Measurements from ENCODE around the gene CTNNA1. TPM values are rescaled to one million over a fixed set of nuclear protein-coding genes. Genes with fewer than 3 reads are reported as not detected.

CTNNA1 gene
- total RNA-seq, 4 donors from 2014 or later, result 239 to 305 (median 277) TPM

- TF ChIP-seq, protein P1, sequence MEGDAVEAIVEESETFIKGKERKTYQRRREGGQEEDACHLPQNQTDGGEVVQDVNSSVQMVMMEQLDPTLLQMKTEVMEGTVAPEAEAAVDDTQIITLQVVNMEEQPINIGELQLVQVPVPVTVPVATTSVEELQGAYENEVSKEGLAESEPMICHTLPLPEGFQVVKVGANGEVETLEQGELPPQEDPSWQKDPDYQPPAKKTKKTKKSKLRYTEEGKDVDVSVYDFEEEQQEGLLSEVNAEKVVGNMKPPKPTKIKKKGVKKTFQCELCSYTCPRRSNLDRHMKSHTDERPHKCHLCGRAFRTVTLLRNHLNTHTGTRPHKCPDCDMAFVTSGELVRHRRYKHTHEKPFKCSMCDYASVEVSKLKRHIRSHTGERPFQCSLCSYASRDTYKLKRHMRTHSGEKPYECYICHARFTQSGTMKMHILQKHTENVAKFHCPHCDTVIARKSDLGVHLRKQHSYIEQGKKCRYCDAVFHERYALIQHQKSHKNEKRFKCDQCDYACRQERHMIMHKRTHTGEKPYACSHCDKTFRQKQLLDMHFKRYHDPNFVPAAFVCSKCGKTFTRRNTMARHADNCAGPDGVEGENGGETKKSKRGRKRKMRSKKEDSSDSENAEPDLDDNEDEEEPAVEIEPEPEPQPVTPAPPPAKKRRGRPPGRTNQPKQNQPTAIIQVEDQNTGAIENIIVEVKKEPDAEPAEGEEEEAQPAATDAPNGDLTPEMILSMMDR (IDR thresholded peaks at IDR 0.05; ENCODE audit: low read depth), result no peak
Observed at GRCh38 chr5:138841531-138841930, 88.3 kb downstream of the CTNNA1 start.

- TF ChIP-seq, protein P1 (IDR thresholded peaks at IDR 0.05; ENCODE audit: low read depth), result no peak
Observed at GRCh38 chr5:138843316-138844124, 90.3 kb downstream of the CTNNA1 start.

DNA sequence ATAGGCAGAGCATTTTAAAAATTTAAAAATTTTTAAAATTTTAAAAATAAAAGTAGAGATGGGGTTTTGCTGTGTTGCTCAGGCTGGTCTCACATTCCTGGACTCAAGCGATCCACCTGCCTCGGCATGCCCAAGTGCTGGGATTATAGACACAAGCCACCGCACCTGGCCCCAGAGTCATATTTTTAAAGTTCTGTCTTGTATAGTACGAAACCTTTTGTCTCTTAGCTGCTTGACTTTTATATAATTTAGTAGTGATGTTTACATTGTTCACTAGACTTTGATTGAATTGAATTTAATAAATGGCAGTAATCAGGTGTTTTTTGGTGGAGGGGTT is 90.9 kb downstream of the CTNNA1 start:
- TF ChIP-seq, protein P1 (IDR thresholded peaks at IDR 0.05; ENCODE audit: low read depth), result no peak

DNA sequence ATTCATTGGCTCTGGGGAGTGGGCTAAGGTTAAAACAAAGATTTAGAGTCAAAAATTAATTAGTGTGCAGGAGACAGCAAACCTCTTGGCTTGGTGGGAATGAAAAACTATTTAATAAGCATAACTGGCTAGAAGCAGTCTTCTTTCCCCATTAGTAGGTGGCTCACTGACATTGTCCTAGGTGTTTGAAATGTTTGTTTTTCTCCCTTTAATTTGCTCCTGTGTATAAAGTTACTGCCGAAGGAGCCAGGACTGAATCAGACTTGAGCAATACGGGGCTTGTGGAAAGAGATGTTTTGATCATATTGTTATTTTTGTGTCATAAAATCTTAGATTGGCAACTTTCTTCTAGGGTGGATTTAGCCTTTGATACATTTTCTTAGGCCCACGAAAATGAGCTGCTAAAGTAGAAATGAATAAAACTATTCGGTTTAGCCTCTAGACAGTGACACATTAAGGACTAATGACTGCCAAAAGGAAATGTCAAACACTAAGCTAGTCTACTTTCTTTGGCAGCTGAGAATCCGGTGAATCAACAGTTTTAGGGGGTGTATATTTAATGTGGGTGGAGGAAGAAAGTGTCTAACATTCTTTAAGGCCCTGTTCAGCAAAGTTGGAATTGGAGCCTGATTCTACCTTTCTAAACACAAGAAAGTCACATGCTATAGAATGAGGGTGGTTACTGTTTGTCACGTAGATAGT is 91.7 kb downstream of the CTNNA1 start:
- TF ChIP-seq, protein P1 (IDR thresholded peaks at IDR 0.05; ENCODE audit: low read depth), result no peak

GRCh38 chr5:138849439-138849838 is 96.2 kb downstream of the CTNNA1 start:
- TF ChIP-seq, protein P1 (IDR thresholded peaks at IDR 0.05; ENCODE audit: low read depth), result no peak

DNA sequence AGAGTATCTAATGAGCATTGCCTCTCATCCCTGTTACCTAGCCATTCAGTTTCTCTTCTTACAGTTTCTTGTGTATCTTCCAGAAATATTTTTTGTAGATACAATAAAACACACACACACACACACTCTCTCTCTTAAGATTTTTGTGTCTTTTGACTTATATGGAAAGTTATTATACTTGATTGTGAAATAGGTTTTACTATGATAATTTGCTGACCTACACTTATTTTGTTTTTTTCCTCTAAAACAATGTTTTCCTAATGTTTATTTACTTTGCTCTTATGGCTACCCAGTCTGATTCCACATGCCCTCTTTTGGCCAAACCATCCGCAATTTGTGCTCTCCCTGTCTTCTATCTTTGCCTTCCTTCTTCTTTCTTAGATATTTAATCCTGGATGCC is 96.7 kb downstream of the CTNNA1 start:
- TF ChIP-seq, protein P1 (IDR thresholded peaks at IDR 0.05; ENCODE audit: low read depth), result no peak

- TF ChIP-seq, protein P1 (IDR thresholded peaks at IDR 0.05; ENCODE audit: low read depth), result no peak
Observed at GRCh38 chr5:138850865-138851435, 97.7 kb downstream of the CTNNA1 start.
